IPS DF 6.9 (cell line): ENCODE measurements around the gene ZFHX3.
A peak's percentile ranks its signal among the peaks of the same experiment; 100 is the strongest.

Source experiments
- DNase-seq: peaks from one replicate; pipeline ENCODE4 v3.0.0-alpha.2; 2013; ENCODE audit warnings: low read depth, low spot score
- H3K27ac ChIP-seq: one replicate; pipeline ENCODE4 v1.5.1; 2013; ENCODE audit warnings: low read length, control low read depth
- H3K27me3 ChIP-seq: 2 replicates; pipeline ENCODE4 v1.6.1; 2013; ENCODE audit warnings: mild to moderate bottlenecking, low read length; ENCODE audit not compliant: control insufficient read depth, insufficient read depth
- H3K36me3 ChIP-seq: 2 replicates; pipeline ENCODE4 v1.6.1; 2013; ENCODE audit warnings: low read length; ENCODE audit not compliant: control insufficient read depth, insufficient read depth
- H3K4me1 ChIP-seq: 2 replicates; pipeline ENCODE4 v1.6.1; 2013; ENCODE audit warnings: low read length; ENCODE audit not compliant: control insufficient read depth, insufficient read depth
- H3K4me3 ChIP-seq: 2 replicates; pipeline ENCODE4 v1.5.1; 2013; ENCODE audit warnings: mild to moderate bottlenecking, low read length
- H3K9me3 ChIP-seq: 2 replicates; pipeline ENCODE4 v1.6.1; 2013; ENCODE audit warnings: low read length, inconsistent platforms; ENCODE audit not compliant: control insufficient read depth, insufficient read depth
- WGBS: extraction: QIAGEN DNeasy Blood & Tissue Kit; methylation state at CpG from one replicate; pipeline ENCODE4 v1.1.7; 2013; ENCODE audit warnings: mixed read lengths, missing lambda C conversion rate; ENCODE audit not compliant: insufficient read length, insufficient coverage; 5-methylcytosine and 5-hydroxymethylcytosine counted together

Gene ZFHX3

DNA sequence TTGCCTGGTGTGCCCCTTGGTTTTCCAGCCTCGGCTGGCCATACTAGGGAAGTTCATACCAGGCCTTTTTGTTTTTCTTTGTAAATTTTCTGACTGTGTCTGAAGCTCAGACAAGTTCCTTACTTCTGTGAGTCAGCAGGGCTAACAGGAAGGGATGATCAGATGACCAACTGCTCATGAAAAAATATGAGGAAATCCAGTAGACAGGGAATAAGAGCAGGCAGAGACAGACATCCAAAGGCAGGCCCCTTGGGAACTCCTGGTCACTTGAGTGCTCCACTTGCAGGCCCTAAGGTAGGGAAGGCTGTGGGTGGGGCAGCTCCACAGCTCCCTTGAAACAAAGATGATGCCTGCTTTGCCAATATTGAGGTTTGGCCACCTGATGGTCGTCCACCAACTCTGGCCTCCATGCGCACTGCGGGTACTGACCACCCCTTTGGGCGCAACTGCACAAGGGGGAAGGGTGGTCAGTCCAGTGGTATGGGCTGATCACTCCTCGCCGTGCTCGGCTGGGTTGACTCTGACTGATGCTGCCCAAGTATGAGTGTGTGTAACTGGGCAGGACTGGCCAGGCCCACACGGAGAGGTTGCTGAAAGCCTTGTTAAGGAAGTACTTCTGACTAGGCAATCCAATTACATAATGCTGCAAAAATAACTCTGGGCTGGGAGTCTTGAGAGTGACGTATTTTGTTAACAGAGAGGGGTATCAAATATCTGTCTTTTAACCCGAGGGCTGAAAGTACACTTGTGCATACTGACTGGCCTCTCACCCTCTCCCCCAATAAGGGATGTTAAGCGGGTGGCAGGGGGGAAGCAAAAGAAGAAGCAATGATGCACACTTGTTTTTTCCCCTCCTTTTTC lies 20.8 kb upstream of the ZFHX3 start:
- peaks cover 64% of the 10 kb centered on the region for H3K27me3 ChIP-seq
- no CpG with 5 or more reads among the region's 12 CpGs for WGBS

DNA sequence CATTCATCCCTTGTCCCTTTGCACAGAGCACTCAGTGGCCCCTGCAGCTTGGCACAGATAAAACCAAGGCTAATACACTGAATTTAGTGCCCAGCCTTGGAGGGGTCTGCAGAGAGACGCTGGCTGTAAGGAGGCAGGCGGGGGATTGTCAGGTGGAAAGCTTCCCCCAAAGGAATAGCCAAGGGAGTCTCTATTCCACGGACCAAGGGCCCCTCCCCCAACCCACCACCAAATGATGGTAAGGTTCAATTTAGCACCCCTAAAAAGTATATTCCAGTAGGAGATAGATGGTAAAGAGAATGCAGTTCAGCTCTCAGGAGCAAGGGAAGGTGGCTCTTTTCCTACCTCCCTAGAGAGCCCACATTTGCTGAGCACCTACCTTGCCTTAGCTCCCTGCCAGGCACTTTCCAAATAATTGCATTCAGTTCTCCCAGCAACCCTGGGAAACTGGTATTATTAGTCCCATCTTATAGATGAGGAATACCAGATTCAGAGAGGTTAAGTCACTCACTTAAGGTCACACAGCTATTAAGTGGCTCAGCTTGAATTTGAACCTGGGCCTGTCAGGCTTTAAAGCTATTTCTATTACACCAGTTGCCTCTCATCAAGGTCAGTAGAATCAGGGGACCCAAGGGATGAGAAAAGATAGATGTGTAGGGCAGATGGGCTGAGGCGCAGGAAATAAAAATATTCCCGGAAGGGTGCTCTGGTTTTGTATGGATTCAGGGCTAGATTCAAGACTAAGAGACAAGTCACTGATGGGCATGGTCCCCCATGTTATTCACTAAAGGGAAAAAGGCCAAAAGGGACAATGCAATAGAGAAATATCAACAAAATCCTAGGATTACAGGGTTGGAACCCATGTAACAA lies 20.0 kb upstream of the ZFHX3 start:
- WGBS: no CpG with 5 or more reads among the region's 5 CpGs
- Histone ChIP-seq H3K4me3 (no peak overlapping the region), H3K4me1 (peaks cover 6% of the 10 kb centered on the region), H3K36me3 (no peaks in the 10 kb centered on the region), H3K27me3 (peaks cover 72% of the 10 kb centered on the region), H3K27ac (no peak overlapping the region), H3K9me3 (no peaks in the 10 kb centered on the region)
- DNase-seq: no peak

More for the DNA sequence above, 20.8 kb upstream of the ZFHX3 start:
- DNase-seq: no peak
- Histone ChIP-seq H3K27ac (no peak overlapping the region), H3K4me1 (peaks cover 6% of the 10 kb centered on the region), H3K36me3 (no peaks in the 10 kb centered on the region), H3K9me3 (no peaks in the 10 kb centered on the region), H3K4me3 (no peak overlapping the region)

DNA sequence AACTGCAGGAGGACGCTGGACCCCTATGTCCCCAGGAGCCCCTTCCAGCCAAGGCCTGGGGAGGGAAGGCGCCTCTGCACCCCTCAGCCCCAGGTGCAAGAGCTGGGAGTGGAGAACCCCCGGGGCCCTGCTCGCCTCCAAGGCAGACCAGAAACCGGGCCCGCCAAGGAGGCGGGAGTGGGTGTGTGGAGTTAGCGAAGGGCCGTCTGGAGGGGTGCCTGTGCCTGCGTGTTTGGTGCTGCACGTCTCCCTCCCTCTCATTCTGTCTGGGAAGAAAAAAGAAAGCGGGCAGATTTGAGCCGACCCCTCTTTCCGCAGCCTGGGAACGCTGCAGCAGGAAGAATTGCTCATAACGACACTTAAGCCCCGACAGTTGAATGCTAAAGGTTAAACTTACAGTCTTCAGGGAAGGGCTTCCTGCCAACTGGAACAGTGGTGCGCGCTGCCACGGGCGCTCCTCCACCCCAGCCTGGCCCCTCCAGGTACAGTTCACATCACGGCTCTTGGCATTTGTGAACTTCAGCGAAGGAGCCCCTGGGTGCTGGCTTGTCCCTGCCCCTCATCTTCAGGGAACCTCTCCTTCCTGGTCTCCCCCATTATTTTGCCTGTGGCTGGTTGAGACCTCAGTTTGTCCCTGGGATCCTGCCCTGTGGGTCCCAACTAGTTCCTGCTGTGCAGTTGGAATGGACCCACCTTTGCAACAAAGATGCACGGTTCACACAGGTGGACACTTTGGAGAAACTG lies 19.2 kb upstream of the ZFHX3 start:
- no peaks in the 10 kb centered on the region for H3K36me3 ChIP-seq
- WGBS: no CpG with 5 or more reads among the region's 24 CpGs
- H3K27ac ChIP-seq: no peak overlapping the region
- no peaks in the 10 kb centered on the region for H3K9me3 ChIP-seq
- no peak overlapping the region; the same call in 1 of the 2 replicates for H3K4me3 ChIP-seq
- peaks cover 80% of the 10 kb centered on the region for H3K27me3 ChIP-seq
- peaks cover 6% of the 10 kb centered on the region for H3K4me1 ChIP-seq
- no peak for DNase-seq

DNA sequence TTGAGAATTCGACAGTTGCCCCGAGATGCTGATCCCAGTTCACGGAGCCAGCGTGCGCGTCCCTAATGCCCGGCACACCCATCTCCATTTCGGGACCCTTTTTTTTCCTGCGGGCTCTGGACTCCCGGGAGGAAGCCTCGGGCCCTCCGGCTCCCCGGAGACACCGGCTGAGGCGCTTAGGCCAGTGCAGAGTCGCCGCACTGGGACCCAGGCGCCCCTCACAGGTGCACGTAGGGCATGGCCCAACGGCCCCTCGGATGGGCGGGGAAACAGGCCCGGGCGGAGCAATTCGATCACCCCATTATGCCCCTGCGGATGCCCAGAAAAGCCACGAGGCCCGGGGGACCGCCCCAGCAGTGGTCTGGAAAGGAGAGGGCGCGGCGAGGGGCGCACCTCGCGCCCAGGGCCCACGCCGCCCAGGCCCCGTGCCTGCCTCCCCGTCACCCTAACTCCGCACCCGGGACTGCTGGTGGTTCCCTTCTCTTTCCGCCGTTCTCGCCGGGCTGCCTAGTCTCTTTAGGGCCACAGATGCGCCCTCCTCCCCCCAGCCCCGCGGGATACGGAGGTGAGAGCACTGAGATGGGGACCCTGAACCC lies 18.5 kb upstream of the ZFHX3 start:
- Histone ChIP-seq H3K4me3 (peak overlapping the region; percentile 25; the same call in 1 of the 2 replicates), H3K36me3 (no peaks in the 10 kb centered on the region), H3K4me1 (peaks cover 6% of the 10 kb centered on the region), H3K27ac (no peak overlapping the region), H3K27me3 (peaks cover 80% of the 10 kb centered on the region), H3K9me3 (no peaks in the 10 kb centered on the region)
- no CpG with 5 or more reads among the region's 49 CpGs for WGBS
- no peak for DNase-seq

DNA sequence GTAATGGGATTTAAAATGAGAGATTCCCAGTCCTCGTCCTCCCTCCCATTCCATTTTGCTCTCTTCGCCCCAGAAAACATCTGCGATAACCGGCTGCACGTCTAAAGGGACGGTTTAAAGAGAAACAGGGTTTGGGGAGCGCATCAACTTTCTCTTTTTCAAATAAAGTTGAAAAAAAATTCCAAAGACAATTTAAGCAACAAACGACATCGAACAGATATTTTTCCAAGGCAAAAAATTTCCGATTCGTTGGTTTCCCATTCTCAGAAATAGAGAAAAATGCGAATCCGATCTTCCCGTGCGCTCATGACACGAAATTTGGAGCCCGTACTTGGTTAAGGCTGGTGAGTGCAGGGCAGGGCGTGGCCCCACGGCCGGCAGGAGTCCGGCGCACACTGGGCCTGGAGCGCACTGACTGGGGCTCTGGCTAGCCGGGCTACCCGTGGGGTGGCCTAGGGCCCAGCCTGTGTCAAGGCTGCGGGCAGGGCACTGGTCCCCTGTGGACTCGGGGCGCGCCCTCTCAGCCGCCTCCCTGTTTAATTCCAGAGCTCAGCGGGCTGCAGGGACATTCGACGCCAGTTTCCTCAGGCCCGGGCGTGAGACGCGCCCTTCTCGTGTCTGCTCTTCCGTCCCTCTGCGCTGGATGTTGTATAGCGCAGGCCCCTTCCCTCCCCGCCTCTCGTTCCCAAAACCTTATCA lies 17.9 kb upstream of the ZFHX3 start:
- no peaks in the 10 kb centered on the region for H3K9me3 ChIP-seq
- H3K27ac ChIP-seq: no peak overlapping the region
- H3K36me3 ChIP-seq: no peaks in the 10 kb centered on the region
- DNase-seq: no peak
- no peak overlapping the region for H3K4me3 ChIP-seq
- no CpG with 5 or more reads among the region's 43 CpGs for WGBS
- H3K4me1 ChIP-seq: peaks cover 6% of the 10 kb centered on the region
- H3K27me3 ChIP-seq: peaks cover 80% of the 10 kb centered on the region

DNA sequence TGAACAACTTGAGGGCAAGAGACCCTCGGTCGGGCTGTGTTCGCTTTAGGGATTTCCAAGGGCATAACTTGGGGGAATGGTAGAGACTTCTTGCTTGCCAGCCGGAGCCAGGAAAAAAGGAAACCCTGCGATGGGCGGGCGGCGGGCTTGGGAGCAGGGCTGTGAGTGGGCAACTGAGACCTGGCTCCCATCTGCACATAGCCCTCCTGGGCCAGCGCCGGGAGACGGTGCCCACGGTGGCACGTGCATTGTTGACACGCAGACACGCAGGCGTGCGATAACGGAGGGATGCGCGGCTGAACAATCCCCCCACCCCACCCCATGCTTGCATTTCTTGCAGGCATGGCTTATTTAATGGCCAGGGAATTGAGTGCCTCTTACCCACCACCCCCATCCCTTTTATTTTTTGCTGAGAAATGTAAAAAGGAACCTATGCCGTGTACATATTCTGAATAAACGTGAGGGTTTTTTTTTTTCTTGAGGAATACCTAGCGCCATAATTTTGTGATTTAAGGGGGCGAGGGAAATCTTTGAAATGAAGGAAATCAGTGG lies 17.1 kb upstream of the ZFHX3 start:
- DNase-seq: no peak
- WGBS: no CpG with 5 or more reads among the region's 24 CpGs
- Histone ChIP-seq H3K27me3 (peaks cover 81% of the 10 kb centered on the region), H3K27ac (no peak overlapping the region), H3K4me1 (peaks cover 8% of the 10 kb centered on the region), H3K36me3 (no peaks in the 10 kb centered on the region), H3K4me3 (no peak overlapping the region), H3K9me3 (no peaks in the 10 kb centered on the region)

DNA sequence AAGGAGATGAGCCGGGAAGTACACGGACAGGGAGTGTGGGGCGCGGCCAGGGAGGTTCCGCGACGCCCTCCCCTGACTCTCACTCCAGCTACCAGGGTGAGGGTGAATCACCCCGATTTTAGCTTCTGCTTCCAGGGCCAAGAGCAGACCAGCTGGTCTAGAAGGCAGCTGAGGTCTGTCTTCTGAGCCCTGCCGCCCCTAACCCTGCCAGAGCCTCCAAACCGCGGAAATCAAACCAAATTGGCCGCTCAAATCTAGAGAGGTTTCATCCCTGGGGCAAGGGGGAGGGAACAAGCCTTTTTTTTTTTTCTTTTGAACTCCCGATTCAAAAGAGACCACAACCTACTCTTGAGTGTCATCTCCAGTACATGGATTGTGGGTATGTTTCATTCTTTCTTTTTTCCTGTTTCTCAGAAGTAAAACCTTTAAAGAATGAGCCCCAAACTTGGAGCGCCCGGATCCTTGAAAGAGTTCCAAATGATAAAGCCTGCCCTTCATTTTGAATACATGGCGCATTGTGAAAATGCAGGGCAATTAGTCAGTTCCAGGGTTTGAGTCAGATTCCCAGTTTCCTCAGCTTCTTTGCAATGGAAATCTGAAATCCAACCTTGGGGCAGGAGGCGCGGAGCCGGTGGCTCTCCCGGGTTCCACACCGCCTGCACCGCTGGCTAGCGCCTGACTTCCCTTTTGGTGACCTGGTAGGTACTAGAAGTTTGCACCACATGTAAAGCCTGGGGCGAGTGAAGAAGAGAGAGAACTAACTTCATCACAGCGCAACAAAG lies 16.5 kb upstream of the ZFHX3 start:
- peaks cover 8% of the 10 kb centered on the region for H3K4me1 ChIP-seq
- H3K36me3 ChIP-seq: no peaks in the 10 kb centered on the region
- no peak for DNase-seq
- H3K9me3 ChIP-seq: no peaks in the 10 kb centered on the region
- no CpG with 5 or more reads among the region's 25 CpGs for WGBS
- H3K27me3 ChIP-seq: peaks cover 77% of the 10 kb centered on the region
- no peak overlapping the region for H3K27ac ChIP-seq
- H3K4me3 ChIP-seq: no peak overlapping the region

DNA sequence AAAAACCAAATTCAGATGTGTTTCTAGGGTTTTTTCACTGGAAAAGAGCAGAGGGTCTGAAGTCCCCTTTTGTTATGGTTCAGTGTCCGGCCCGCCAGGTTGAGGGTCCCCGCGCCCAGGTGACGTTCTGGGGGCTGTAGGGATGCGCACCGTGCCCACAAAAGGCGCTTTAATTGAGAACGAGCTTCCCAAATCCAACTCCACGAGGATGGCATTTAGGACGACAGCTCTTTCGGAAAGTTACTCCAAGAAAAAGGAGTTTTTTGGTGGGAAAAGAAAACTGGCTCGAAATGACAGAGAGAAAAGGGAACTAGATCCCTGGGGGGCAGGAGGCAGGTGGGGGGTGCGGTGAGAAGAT lies 15.9 kb upstream of the ZFHX3 start:
- no CpG with 5 or more reads among the region's 14 CpGs for WGBS
- no peak for DNase-seq
- no peak overlapping the region for H3K27ac ChIP-seq
- no peaks in the 10 kb centered on the region for H3K36me3 ChIP-seq
- H3K4me3 ChIP-seq: no peak overlapping the region
- H3K4me1 ChIP-seq: peaks cover 7% of the 10 kb centered on the region
- H3K27me3 ChIP-seq: peaks cover 72% of the 10 kb centered on the region
- no peaks in the 10 kb centered on the region for H3K9me3 ChIP-seq
